Muscle of leg (tissue), 11 donors: ENCODE measurements around the gene TMED10. TPM values are rescaled to one million over a fixed set of nuclear protein-coding genes. Genes with fewer than 3 reads are reported as not detected.

Source experiments
- DNase-seq: peaks from one replicate; pipeline ENCODE4 v3.0.0; 2013
- H3K27ac ChIP-seq: one replicate; pipeline ENCODE4 v1.5.1; 2013; ENCODE audit warnings: mild to moderate bottlenecking, low read length, control low read depth
- H3K27me3 ChIP-seq: one replicate; pipeline ENCODE4 v1.6.1; 2013; ENCODE audit warnings: low read length; ENCODE audit not compliant: control insufficient read depth, insufficient read depth
- H3K36me3 ChIP-seq: one replicate; pipeline ENCODE4 v1.6.1; 2013; ENCODE audit warnings: low read length; ENCODE audit not compliant: control insufficient read depth, insufficient read depth
- H3K4me1 ChIP-seq: one replicate; pipeline ENCODE4 v1.6.1; 2013; ENCODE audit warnings: low read length; ENCODE audit not compliant: control insufficient read depth, insufficient read depth
- H3K4me3 ChIP-seq: one replicate; pipeline ENCODE4 v1.5.1; 2013; ENCODE audit warnings: low read length, control low read depth
- H3K9me3 ChIP-seq: replicated peaks from 2 replicates; pipeline ENCODE4 v1.6.1; 2013; ENCODE audit warnings: low read depth, low read length; ENCODE audit not compliant: control insufficient read depth
- WGBS: methylation state at CpG from one replicate; pipeline ENCODE4 v1.1.5; 2013; ENCODE audit warnings: missing lambda C conversion rate; ENCODE audit not compliant: insufficient coverage; 5-methylcytosine and 5-hydroxymethylcytosine counted together
- polyA plus RNA-seq, 8 donors: library from polyadenylated mRNA; unstranded; fragments of 120-200 nt; gene quantifications; one replicate each; pipeline versions ENCODE4 v1.2.1 to v1.2.3, GENCODE V29; 2013; ENCODE audit warnings: inconsistent platforms in 1 of 8, low replicate concordance in 1 of 8; ENCODE audit not compliant: insufficient read length in 8 of 8, insufficient read depth in 1 of 8
- total RNA-seq: library from RNA; stranded (reverse); fragments of 120-200 nt; gene quantifications from one replicate; pipeline ENCODE4 v1.2.4, GENCODE V29; 2013

TMED10 gene
- total and polyA plus RNA-seq, 9 donors = 100 to 180 (median 123) TPM

GRCh38 chr14:75123991-75124390, 52.4 kb downstream of the TMED10 start:
- peak; percentile 43 for DNase-seq
- WGBS = 61% methylated on average over 5 of the region's 7 CpGs
- H3K4me1 ChIP-seq = peaks cover 16% of the 10 kb centered on the region
- H3K36me3 ChIP-seq = peaks cover 13% of the 10 kb centered on the region
- H3K9me3 ChIP-seq = no peaks in the 10 kb centered on the region
- peak overlapping the region; percentile 31 for H3K27ac ChIP-seq
- no peaks in the 10 kb centered on the region for H3K27me3 ChIP-seq
- H3K4me3 ChIP-seq = no peak overlapping the region

- Histone ChIP-seq H3K36me3 (peaks cover 25% of the 10 kb centered on the region), H3K27ac (no peak overlapping the region), H3K27me3 (no peaks in the 10 kb centered on the region), H3K9me3 (no peaks in the 10 kb centered on the region), H3K4me1 (peaks cover 7% of the 10 kb centered on the region), H3K4me3 (no peak overlapping the region)
- WGBS = 85% methylated on average over 5 of the region's 7 CpGs
- no peak for DNase-seq
Observed at GRCh38 chr14:75121552-75121951, 54.9 kb downstream of the TMED10 start.

- Histone ChIP-seq H3K27me3 (no peaks in the 10 kb centered on the region), H3K27ac (no peak overlapping the region), H3K4me1 (peaks cover 2% of the 10 kb centered on the region), H3K4me3 (no peak overlapping the region), H3K36me3 (peaks cover 32% of the 10 kb centered on the region), H3K9me3 (no peaks in the 10 kb centered on the region)
- no peak for DNase-seq
- WGBS = no CpG with 5 or more reads among the region's 3 CpGs
Observed at GRCh38 chr14:75120541-75121291, 55.7 kb downstream of the TMED10 start.

DNA sequence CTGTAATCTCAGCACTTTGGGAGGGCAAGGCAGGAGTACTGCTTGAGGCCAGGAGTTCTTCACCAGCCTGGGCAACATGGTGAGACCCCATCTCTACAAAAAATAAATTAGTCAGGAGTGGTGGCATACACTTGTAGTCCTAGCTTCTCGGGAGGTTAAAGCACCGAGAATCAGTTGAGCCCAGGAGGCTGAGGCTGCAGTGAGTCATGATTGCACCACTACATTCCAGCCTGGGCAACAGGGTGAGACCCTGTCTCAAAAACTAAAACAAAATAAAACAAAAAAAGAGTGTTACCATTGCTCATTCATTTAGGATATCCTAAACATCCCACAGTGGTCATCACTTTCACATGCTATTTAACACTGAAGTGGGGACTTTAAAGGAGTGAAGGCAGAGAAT, 57.4 kb downstream of the TMED10 start:
- DNase-seq = no peak
- no peaks in the 10 kb centered on the region for H3K4me1 ChIP-seq
- no peaks in the 10 kb centered on the region for H3K9me3 ChIP-seq
- H3K4me3 ChIP-seq = no peak overlapping the region
- peaks cover 37% of the 10 kb centered on the region for H3K36me3 ChIP-seq
- H3K27ac ChIP-seq = no peak overlapping the region
- 93% methylated on average over 2 of the region's 2 CpGs for WGBS
- H3K27me3 ChIP-seq = no peaks in the 10 kb centered on the region

DNA sequence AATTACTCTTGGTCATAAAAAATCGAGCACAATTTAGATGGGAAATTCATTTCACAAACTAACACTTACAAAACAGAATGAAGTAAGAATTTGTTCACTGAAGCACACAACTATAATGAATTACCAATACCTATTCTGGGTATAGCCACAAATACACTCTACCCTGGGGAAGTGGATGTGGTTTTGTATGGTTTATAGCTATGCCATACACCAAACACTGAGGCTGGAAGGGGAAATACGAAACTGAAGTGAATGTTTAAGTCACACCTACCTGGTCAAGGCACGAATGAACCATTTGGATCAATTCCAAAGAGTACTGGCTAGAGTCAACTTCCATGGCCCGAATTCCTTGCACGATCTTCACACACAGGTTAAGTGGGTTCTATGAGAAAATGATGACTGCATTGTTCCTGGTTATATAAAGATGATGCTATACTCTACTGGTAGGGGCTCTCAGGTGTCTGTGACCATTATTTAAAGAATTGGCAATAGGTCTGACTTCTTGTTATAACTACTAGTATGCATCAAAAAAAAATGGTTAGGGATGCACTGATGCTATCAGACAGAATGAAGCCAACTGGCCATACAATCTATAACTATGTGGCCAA, 62.4 kb downstream of the TMED10 start:
- Histone ChIP-seq H3K27ac (no peak overlapping the region), H3K36me3 (peaks cover 53% of the 10 kb centered on the region), H3K27me3 (no peaks in the 10 kb centered on the region), H3K4me1 (no peaks in the 10 kb centered on the region), H3K4me3 (no peak overlapping the region), H3K9me3 (no peaks in the 10 kb centered on the region)
- DNase-seq = no peak
- 80% methylated on average over 2 of the region's 5 CpGs for WGBS

- H3K4me3 ChIP-seq = no peak overlapping the region
- no CpG with 5 or more reads among the region's 2 CpGs for WGBS
- H3K9me3 ChIP-seq = no peaks in the 10 kb centered on the region
- no peak overlapping the region for H3K27ac ChIP-seq
- DNase-seq = no peak
- no peaks in the 10 kb centered on the region for H3K4me1 ChIP-seq
- H3K27me3 ChIP-seq = no peaks in the 10 kb centered on the region
- peaks cover 65% of the 10 kb centered on the region for H3K36me3 ChIP-seq
Observed at GRCh38 chr14:75109877-75110276, 66.5 kb downstream of the TMED10 start.

DNA sequence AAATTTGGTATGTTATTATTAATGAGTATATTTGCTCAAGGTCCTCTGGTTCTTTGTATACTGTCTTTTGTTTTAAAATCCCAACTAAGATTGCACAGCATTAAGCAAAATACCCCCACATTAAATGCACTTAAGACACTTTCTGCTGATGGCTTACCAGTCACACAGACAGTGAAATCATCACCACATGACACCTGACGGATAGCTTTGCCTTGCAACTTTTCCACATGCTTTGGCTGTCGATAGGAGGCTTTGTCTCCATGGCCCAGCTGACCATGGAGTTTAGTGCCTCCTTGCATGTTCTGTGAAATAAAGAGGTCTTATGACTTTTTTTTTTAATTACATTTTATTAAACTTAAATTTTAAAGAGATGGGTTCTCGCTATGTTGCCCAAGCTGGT, 69.2 kb downstream of the TMED10 start:
- Histone ChIP-seq H3K27ac (no peak overlapping the region), H3K27me3 (no peaks in the 10 kb centered on the region), H3K9me3 (no peaks in the 10 kb centered on the region), H3K36me3 (peaks cover 61% of the 10 kb centered on the region), H3K4me3 (no peak overlapping the region), H3K4me1 (no peaks in the 10 kb centered on the region)
- 38% methylated on average over 1 of the region's 3 CpGs for WGBS
- no peak for DNase-seq

DNA sequence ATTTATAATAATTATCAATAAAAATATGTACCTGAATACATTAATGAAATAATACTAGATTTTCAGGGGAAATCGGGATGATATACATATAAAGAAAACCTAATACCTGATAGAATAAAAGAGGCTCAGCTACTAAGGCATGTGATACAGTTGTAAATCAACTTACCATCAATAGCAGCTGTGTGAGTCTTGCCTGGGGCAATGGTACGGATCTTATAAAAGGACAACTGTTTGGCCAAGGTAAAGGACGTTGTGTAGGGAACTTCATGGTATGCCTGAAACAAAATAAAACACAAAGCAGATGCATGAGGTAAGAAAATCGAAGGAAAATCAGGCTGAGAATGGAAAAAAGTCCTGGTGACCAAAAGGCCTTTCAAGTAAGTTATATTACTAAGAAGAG, 74.9 kb downstream of the TMED10 start:
- Histone ChIP-seq H3K4me1 (peaks cover 8% of the 10 kb centered on the region), H3K9me3 (no peaks in the 10 kb centered on the region), H3K27ac (no peak overlapping the region), H3K36me3 (peaks cover 62% of the 10 kb centered on the region), H3K4me3 (no peak overlapping the region), H3K27me3 (no peaks in the 10 kb centered on the region)
- no peak for DNase-seq
- 90% methylated on average over 2 of the region's 4 CpGs for WGBS

DNA sequence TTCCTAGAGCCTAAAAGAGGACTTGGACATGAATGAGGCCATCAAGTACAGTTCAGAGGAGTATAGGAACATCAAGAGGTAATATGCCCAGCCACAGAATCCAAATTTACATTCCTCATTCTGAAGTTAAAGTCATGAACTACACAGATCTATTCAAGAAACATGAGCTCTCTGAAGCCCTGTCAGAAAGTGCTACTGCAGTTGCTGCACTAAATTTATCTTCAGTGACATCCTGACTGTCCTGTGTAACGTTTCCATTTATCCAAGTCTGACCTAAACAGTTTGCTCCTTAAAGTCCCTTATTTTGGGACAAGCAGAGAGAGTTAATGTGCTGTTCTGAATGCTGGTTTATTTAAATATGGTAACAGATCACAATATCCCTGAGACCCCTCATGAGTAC, 77.7 kb downstream of the TMED10 start:
- H3K27ac ChIP-seq = peak overlapping the region; percentile 79
- DNase-seq = peak; percentile 27
- H3K27me3 ChIP-seq = no peaks in the 10 kb centered on the region
- H3K36me3 ChIP-seq = peaks cover 55% of the 10 kb centered on the region
- no peaks in the 10 kb centered on the region for H3K9me3 ChIP-seq
- WGBS = no CpG with 5 or more reads among the region's 1 CpG
- H3K4me1 ChIP-seq = peaks cover 8% of the 10 kb centered on the region
- no peak overlapping the region for H3K4me3 ChIP-seq

- peaks cover 54% of the 10 kb centered on the region for H3K36me3 ChIP-seq
- H3K27me3 ChIP-seq = no peaks in the 10 kb centered on the region
- no peak overlapping the region for H3K4me3 ChIP-seq
- peak overlapping the region; percentile 79 for H3K27ac ChIP-seq
- DNase-seq = no peak
- H3K9me3 ChIP-seq = no peaks in the 10 kb centered on the region
- H3K4me1 ChIP-seq = peaks cover 8% of the 10 kb centered on the region
Observed at GRCh38 chr14:75098212-75098611, 78.2 kb downstream of the TMED10 start.
